M059J (cell line): ENCODE results near the gene STARD3. TPM values are rescaled to one million over a fixed set of nuclear protein-coding genes. Genes with fewer than 3 reads are reported as not detected.
A peak's percentile ranks its signal among the peaks of the same experiment; 100 is the strongest.
"Not testable (repeated sequence)": the region's sequence is repeated elsewhere in the genome, so short reads cannot be mapped to it uniquely, and the experiment has no call there.

Experiments
- DNase-seq: peaks from one replicate; pipeline ENCODE4 v3.0.0-alpha.2; 2012; ENCODE audit warnings: low read depth
- total RNA-seq: library from RNA; depleted of rRNA; stranded (reverse); fragments of >200 nt; shearing (Covaris generic); gene quantifications from 2 replicates; pipeline ENCODE4 v1.2.3, GENCODE V29; 2014; rRNA removed

Gene STARD3
- total RNA-seq: 20.8 and 33.1 TPM in 2 replicates

DNA sequence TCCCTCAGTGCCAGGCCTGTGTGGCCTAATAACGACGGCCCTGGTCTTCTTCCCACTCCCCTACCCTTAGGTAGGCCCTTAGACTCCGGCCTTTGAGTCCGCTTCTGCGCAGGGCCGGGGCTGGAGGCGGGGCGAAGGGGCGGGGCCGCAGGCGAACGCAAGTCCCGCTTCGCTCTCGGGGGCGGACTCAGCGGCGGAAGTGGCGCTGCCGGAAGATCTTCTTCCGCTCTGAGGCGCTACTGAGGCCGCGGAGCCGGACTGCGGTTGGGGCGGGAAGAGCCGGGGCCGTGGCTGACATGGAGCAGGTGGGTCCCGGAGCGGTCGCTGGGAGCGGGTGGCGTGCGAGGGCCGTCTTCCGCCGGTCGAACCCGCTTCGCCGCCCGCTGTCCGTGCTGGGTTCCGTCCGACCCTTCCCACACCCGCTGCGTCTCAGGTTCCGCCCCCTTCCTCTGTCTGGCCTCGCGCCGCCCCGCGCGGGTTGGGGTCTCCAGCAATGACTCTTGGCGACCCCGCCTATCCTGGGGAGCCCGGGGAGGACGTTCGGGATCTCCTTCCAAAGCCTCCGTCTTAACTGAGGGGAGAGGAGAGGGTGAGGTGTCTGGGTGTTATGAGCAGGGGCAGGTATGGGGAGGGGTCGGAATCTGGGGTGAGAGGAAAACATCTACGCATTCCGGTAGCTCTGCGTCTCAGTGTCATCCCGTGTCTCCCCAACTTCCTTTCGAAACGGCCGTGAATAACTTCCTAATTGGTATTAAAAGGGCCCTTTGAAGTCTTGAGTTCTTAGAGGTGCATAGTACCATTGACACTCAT, at the start of gene STARD3:
STARD3 (plus strand) TSS at position 218 of the 810 bp plus-strand sequence. CDS start 16,388 bp downstream, outside the sequence.
- DNase-seq: peak; percentile 78

DNA sequence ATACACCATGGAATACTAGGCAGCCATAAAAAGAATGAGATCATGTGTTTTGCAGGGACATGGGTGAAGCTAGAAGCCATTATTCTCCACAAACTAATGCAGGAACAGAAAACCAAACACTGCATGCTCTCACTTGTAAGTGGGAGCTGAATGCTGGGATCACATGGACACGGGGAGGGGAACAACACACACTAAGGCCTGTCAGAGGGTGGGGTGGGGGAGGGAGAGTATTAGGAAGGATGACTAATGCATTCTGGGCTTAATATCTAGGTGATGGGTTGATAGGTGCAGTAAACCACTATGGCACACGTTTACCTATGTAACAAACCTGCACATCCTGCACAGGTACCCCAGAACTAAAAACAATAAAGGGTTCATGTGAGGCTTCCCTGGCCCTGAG, 46.8 kb upstream of the STARD3 start:
- not testable (repeated sequence) for DNase-seq

DNA sequence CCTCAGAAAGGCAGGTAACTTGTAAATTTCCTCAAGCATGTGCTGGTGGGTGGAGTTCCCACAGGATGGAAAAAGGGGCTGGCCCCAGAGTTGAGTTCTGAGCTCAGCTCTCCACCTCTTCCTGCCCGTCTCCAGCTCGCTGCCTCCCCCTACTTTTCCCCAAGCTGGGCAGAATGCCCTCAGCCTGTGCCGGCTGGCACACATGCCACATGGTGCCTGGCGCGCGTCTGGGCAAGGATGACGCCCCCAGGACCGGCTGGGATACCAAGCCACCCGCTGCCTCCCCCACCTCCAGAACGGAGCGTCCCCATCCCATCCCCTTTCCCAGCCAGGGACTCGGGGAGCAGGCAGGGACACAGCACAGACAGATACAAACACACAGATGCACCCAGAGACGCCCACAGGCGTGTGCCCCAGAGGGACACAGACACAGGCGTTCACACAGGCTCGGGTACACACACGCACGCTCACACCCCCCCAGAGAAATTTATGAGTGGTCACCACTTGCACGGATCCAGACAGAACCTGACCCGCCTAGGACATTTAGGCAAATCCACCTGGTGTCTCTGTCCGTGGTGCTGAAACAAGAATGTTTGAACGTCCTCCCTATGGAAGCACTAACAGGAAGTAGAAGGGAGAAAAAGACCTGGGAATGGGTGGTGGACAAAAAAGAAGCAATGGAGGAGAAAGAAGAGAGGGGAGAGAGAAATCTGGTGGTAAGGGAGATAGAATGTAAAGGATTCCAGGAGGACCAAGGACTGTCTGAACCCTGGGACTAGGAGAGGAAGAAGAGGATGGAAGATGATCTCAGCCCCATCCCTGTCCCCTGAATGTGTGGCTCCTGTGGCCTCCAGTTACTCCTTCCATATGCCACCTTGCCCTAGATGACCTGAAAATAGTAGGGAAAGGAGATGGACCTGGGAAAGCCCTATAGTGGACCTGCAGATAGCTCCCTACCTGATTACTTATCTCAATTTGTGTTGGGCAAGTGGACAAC, 44.7 kb upstream of the STARD3 start:
- DNase-seq: peak; percentile 55

DNA sequence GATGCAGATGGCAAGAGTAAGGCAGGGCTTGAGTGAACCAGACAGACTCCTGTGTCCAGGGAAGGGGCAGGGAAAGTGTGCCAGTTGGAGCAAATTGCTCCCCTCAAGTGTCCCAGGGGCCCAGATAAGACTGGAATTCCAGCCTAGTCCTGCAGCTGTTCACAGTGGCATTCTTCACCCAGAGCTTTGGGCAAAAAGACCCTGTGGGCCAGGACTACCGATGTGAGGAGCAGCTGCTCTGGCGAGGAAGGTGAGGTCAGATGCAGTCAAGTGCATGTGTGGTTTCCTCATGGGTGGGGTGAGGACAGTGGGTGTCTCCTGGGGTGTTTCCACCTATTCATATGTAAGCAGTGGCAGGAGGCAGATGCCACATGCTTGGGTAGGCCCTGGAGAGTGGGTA, 43.6 kb upstream of the STARD3 start:
- DNase-seq: no peak

DNA sequence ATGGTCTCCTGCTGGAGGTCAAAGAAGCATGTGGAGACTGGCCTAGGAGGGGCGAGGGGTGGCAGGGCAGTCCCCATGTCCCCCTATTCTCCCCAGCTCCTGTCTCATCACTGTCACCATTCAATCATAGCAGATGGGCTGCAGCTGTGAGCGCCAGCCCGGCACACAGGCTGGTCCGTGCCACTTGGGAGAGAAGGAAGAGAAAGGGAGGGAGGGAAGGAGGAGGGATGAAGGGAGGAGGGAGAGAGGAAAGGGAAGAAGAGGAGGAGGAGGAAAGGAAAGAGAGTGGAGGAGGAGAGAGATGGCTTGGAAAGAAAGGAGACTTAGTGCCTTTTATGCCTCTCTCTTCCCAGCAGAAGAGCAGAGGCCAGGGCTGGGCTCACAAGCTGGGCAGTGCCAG, 41.6 kb upstream of the STARD3 start:
- no peak for DNase-seq

DNA sequence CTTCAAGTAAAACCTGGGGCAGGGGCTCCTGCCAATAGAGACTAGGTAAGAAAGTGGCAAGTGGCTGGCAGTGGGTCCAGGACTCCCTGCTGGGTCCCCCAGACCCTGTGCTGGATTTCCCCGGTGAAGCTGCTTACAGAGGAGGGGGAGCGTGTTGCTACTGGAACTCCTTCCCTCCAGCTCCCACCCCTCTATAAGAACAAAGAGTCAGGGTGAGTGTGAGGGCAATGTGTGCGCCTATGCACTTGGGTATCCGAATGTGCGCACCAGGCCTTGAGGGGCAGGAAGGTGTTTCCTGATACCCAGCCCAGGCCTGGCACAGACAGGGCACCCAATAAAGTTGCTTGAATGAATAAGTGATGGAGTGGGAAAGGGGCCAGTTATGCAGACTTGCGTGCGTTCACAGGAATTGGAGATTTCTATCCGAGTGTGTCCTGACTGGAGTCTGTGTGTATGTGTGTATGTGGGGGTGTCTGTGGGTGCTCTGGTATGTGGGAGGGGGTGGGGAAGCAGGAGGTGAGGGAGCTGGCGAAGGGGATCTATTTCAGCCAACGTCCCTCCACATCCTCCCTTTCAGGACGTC, 40.9 kb upstream of the STARD3 start:
- DNase-seq: no peak

DNA sequence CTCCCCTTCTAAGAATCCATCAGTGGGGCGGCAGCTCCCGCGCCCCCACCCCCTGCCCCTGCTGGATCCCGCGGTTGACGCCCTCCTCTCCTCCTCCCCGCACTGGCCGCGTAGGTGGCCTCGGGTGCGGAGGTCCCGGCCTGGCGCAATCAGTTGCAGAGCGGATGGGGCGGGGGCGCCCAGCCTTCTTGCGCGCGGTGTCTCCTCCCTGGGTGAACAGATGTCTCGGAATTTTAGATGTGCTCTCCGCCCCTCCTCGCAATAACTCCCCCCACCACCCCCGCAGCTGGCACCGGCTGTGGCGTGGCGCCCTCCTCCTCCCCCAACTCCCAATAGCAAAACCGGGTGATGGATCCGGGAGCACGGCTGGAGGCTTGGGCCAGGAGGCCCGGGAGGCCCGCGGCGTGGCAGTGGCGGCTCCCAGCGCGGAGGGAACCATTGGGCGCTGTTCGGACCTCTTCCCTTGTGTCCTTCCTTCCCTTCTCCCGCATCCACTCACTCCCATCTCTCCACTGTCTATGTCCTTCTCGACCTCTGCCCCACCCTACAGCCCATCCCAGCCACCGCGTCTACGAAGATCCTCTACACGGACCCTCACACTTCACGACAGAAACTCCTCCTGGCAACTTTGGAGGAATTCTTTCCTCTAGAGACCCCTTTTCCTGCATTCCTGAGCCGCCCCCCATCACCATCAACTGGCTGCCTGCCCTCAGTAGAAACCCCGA, 40.2 kb upstream of the STARD3 start:
- no peak for DNase-seq

DNA sequence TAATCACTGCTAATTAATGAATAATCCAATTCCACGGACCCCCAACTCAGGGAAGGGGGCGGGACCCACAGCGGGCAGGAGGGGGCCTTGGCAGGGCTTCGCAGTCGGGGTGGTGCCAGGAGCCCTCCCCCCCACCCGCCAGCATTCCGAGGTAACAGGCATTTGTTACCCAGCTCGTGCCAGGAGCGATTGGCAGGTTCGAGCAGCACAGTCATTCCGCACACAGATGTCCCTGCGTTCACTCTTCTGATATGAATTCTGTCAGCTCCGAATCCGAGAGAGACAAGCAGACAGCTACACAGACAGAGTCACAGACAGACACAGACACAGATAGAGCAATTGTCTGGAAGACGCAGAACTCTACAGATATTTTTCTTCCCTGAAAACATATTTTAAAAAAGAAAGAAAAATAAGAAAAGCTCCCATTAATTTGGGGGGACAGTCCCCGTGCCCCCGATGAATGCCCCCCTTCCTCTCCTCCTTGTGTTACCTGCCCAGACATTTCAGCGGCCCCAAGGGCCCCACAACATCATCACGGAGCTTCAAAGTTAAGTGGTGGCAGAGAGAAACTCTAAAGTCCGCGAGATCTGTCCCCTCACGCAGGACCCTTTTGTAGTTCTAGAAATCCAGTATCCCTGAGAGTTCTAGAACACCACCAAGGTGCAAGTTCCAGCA, 39.4 kb upstream of the STARD3 start:
- DNase-seq: no peak

DNA sequence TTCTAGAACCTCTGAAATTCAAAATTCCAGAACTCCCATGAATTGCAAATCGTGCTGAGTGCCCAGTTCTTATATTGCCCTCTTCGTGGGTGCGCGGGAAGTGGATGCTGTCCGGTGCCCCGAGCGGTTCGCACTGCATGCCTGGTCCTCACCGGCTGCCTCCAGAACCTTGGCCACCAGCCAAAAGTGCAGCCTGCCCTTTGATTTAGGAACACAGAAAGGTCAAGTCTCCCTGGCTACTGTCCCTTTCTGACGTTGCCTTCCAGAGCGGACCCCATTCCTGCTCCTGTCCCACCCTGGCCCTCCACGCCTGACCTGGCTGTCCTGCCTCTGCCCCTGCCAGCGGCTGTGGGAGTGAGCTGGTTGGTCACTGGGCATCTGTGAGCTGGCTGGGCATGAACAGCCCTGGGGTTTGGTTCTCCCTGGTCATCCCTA, 38.9 kb upstream of the STARD3 start:
- DNase-seq: no peak

DNA sequence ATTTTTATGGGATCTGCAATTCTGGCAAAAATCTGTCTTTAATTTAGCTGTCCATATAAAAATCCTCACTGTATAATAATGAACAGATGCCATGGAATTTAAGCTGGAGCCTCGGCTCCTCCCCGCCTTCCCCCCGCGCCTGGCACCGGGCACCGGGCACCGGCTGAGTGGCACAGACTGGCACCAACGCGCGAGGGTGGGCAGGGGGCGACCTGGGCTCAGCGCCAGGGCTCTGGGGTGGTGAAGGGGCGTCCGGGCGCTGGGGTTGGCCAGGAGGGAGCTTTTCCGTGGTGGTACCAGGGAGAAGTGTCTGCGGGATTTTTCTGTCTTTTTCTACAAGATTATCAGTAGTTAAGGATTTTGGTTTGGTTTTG, 38.3 kb upstream of the STARD3 start:
- DNase-seq: no peak

DNA sequence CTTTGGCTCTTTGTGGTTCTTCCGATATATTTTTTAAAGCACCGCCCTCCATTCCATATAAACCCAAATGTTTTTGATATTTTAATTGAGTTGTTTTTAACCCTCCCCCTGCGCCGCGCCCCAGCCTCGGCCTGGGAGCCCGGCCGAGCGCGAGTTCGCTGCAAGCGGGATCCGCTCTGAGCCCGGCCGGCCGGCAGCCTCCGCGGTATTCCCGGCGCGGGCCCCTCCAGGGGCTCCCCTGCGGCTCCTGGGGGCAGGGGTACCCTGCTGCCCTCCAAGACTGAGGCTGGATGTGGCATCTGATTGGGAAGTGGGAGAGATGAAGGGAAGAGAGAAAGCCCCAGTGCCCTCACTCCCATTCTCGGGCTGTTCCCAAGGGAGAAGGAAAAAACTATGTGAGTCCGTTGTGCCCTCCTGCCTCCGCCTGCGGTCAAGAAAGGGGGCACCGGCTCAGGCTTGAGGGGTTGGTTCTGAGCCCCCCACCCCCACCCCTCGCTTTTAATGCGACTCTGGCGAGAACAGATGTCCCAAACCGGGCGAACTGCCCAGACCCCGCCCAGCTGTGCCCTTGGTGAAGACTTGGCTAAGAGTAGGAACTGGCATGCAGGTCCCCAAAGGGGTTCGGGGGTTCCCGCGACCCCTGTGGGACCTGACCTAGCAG, 37.8 kb upstream of the STARD3 start:
- no peak for DNase-seq

DNA sequence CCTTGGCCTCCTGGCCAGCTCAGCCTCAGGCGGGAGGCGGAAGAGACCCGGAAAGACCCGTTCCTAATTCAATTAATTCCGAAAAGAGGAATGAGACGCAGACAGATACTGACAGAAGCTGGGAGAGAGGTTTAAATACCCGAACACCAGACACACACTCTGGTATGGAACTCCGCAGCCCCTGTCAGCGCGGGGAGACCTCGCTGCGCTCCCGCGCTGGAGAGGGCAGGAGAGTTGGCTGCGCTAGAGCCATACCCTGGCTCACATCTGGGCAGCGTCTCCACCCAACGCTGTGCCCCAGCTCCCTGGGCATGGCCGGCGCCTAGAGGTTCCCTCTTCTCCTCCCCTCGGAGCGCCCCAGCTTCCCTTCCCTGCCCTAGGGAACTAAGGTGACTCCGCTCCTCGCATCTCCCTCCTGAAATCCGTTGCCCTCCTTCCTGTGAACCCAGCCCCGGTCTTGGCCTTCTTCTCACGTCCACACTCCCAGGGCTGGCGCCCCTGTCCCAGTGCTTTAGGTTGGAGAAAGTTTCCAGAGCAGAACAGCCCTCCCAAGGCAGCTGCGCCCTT, 37.2 kb upstream of the STARD3 start:
- no peak for DNase-seq

DNA sequence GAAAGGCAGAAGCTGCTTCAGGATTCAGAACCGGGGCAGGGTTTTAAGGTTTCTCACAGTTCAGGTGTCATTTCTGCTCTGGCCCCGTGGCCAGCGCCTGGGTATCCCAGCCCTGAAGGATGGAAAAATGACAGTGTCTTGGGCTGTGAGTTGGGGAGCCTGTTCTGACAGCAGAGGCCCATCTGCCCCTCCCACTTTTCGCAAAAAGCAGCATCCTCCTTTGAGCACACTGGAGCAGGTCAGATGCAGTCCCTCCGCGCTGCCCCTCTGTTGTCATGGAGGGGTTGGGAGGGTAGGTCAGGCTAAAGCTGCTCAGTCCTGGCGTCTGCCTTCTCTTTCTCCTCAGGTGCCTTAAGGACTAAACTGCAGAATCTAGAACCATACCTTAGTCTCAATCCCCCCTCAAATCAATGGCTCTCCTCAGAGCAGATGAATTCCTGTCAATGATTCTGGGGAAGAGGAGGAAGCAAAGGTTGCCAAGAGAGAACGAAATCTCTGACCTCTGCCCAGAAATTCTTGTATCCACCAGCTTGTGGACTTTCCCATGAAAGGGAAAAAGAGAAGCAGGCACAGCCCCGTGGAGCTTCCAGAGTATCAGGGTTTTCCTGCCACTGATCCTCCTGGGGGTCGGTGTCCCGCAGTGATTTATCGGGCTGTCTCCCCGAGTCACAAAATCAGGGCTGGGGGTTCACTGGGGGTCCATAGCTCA, 36.5 kb upstream of the STARD3 start:
- DNase-seq: no peak

DNA sequence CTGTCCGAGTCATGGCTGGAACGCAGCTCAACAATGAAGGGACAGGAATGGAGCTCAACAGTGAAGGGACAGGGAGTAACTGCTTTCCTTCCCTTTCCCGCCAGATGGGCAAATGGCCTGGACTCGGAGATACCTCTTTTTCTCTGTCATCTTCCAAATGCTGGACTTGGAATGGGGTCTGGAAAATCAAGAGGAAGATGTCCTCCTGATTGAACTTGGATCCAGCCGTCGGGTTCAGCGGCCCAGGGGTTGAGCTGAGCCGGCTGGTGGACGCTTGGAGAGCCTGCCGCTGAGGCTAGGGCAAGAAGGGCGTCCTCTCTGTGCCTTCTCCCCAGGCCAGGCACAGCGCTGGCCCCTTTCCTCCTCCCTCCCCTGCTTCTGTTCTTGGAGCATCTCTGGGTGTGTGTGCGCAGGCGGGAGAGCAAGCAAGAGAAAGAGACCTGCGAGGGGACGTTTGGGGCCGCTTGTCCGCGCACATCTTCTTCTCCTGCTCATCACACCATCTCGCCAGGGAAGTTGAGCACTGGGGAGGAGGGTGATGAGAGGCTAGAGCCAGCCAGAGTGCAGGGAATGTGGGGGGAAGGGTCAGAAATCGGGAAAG, 35.8 kb upstream of the STARD3 start:
- DNase-seq: no peak

DNA sequence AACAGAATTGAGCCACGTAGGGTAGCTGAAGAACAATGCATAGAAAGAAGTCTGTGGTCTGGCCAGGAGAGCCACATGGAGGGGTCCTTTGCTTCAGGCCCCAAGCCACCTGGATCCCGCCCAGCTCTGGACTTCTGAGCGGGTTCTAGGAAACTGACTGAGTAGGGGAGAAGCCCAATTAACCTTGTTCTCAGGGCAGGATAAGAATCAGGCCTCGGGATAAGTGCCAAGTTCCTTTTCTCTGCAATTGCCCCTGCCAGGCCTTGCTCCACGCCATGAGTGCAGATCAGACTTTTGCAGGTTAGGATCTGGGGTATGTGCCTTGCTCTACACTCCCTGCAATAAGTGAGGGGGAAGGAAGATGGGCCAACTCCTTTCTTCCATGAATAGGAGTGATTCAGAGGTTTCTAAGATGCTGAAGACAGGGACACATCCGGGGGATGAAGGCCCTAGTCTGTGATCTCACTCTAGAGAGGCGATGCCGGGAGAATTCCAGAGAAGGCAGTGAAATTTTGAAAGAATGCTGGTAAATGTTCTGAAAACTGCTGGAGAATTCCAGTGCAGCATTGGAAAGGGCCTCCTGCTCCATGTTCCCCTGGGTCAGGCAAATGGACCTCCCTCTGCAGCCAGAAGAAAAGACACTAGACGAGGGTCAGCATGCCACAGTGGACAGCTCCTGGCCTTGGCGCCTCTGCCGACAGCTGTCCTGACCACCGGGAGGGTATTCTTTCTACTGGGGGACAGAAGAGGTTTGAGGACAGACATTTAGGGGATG, 35.0 kb upstream of the STARD3 start:
- DNase-seq: no peak

DNA sequence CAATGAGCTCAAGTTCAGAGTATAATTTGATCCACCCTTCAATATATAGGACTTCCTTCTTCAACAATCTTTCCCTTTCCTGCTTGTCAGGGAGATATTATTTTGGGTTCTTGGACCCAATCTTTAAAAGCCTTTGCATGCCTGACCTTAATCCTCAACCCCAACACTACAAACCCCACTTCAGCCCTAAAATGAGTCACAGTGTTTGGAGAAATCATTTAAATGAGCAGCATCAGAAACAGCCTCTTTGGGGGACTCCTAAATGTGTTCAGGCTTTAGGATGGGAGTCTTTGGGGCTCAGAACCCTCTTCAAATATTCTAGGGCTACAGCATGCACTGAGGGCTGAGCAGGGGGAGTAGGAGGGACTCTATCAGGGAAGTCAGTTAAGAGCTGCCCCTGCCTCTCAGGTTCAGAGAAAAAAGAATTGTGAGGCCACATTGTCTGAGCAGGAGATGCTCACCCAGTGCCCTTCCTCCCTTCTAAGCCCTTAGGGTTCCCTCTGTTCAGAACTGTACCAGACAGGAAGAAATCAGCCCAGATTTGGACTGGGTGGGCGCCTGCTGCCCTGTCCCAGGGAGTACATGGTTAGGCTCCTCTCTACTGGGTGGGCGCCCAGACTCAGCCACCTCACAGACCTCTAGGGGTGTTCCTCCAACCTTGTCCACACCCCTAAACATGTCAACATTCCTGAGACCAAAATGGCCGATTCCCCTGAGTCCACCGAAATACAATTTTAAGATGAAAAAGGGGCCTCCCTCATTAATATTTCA, 34.2 kb upstream of the STARD3 start:
- DNase-seq: no peak

DNA sequence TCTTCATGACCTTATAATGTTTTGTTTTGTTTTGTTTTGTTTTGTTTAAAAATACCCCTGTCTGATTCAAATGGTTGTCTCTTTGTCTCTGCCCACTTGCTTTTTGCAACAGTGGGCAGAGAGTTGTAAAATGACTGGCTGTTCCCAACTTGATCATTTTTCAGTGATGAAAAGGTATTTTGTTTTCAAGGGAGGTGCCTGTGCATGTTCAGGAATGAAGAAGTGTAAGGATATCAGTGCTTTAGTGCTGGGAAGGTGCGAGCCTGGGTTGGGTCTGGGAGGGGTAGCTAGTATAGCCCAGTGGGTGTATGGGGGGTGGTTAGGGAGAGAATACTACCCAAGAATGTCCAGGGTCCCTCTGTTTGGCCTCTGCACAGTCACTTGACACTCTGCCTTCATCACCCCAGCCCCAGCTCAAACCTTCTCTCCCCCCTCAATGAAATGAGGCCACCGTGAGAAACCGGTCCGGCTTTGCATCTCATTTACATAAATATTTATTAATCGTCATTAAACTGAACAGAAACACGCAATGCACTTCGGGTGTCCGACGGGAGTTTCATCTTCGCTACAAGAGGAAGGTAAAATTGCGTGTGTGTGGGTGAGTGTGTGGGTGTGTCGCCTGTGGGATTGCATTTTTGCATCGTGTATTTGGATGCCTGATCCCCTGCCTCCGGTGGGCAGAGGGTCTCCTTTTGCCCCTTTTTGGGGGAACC, 33.5 kb upstream of the STARD3 start:
- no peak for DNase-seq
